GM20431 (cell line): Measurements from ENCODE around the gene CCDC60.

Experiments used
- in situ Hi-C: fragments of 300-500 bp; cut with MseI, MboI; formaldehyde crosslinking; loops from one replicate; pipeline ENCODE4 v1.15.0; 2020; ENCODE audit warnings: low sequenced_read_pairs; ENCODE audit not compliant: unreplicated experiment

CCDC60 gene

GRCh38 chr12:119381471-119382235 is 47.1 kb downstream of the CCDC60 start:
- in situ Hi-C loops, result no loop called here

DNA sequence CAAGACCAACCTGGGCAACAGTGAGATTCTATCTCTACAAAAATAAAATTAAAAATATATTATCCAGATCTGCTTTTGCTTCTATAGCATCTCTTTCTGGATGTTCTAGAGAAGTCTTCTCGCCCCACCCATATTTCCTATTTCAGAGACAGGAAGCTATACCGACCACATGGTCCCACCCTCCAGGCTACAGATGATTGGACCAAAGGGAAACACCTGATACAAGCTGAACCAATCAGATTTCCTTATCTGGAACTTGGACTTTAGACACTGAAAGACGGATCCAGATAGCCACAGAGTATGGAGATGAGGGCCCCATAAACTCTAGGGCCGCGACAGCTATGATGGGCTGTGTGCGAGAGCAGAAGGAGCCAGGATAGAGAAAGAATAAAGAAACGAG is 48.7 kb downstream of the CCDC60 start:
- in situ Hi-C loops, result no loop called here

DNA sequence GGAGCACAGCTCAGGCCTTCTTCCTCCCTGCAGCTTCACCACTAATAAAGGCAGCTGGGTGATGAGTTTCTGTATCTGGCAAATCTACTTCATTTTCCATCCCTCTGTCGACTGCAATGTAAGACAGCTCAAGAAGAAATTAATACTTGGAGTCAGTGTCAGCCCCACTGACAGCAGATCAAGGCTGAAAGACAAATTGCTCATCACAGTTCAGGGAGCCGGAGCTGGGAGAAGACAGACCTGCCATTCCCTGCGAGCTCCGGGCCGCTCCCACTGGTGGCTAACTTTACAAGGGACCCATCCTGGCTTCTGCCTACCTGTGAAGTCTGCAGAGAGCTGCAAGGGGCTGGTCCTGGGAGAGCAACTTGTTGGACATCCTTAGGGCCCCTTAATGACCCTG is 49.8 kb downstream of the CCDC60 start:
- in situ Hi-C loops, result no loop called here

DNA sequence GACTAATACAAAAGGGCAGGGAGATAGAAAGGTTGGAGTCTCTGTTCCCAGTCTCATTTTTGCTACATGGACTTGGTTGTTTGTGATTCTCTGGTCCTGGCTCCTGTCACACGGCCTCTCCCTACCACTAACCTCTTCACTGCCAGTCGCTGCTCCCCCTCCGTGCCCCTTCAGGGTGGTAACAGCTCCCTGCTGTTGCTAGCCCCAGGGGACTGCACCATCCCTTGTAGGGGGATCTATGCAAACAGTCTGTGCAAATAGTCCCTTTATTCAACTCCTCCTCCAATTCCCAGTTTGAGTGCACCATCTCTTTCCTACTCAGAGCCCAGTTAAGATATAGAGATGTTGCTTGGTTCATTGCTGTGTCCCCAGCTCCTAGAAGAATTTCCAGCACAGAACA is 51.1 kb downstream of the CCDC60 start:
- in situ Hi-C loops, result no loop called here

DNA sequence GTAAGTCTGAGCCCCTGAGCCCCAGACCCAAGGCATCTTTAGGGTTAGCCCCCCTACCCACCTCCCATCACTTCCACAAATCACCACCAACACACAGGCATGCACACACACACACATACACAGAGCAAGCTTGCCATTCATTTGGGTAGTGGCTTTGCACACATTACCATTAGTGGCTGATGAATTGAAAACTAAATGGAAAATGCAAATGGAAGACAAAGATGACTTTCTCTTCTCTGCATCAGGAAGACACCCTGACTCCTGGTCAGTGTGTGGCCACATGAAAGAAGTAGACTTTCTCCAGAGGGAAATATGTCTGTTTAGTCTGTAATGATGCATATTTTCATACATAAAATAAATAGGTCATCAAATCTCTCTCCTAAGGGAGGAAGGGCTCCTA is 55.2 kb downstream of the CCDC60 start:
- in situ Hi-C loops, result no loop called here

DNA sequence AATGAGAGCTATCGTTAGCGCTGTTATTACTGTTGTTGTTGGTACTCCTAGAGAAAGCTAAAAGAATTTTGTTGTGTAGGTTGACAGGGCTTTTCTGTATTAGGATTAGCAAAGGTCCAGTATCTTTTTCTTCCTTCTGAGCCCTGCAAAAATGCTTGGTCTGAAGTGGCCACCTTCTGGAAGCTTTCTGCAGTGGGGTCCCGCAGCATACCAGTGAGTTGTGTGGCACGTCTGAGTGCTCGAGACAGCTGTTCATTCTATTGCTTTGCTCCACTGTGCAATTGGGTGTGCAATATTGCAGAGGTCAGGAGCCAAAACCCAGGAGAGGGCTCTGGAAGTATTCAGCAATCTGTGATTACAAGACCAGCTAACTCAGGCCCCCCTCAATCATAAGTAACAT is 57.1 kb downstream of the CCDC60 start:
- in situ Hi-C loops, result no loop called here

GRCh38 chr12:119393677-119394076 is 59.1 kb downstream of the CCDC60 start:
- in situ Hi-C loops, result no loop called here

GRCh38 chr12:119397540-119397939 is 63.0 kb downstream of the CCDC60 start:
- in situ Hi-C loops, result no loop called here

- in situ Hi-C loops, result no loop called here
Measured at GRCh38 chr12:119398190-119398589, 63.7 kb downstream of the CCDC60 start.

GRCh38 chr12:119399301-119399700 is 64.8 kb downstream of the CCDC60 start:
- in situ Hi-C loops, result no loop called here

DNA sequence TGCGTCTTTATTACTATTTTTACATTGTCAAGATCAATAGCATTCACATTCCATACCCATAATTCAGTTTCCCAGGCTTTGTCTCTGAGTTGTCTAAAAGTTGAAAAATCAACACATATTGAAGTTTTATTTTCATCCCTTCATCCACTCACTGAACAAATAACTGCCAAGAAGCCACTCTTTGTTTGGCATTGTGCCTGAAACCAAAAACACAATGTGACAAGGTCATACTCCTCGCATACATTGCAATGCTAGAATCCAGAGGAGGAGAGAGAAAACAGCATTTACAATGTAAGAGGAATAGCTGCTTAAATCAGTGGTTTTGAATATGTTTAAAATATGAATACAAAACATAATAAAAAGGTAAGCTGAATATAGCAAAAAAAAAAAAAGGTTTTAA is 71.8 kb downstream of the CCDC60 start:
- in situ Hi-C loops, result loop anchor here (25.0 kb wide), 1 partner anchor 294 kb away; no protein-coding TSS in a partner anchor

DNA sequence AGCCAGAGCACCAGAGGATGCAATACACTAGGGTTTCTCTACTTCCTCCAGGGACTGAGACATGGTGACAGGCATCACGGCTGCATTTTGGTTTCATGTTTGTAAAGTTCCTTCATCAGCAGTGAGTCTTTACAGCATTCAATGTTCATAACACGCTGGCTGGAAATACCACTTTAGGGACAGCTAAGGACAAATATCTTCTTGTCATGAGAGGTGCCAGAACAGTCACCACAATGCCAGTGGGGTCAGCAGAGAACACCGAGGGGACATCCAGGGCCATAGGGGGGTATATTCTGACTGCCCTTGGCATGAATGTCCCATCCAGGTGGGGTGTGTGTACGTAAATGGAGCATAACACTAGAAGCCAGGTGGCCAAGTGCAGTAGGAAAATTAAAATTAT is 72.3 kb downstream of the CCDC60 start:
- in situ Hi-C loops, result loop anchor here (25.0 kb wide), 1 partner anchor 295 kb away; no protein-coding TSS in a partner anchor

- in situ Hi-C loops, result loop anchor here (25.0 kb wide), 1 partner anchor 297 kb away; no protein-coding TSS in a partner anchor
Measured at GRCh38 chr12:119409043-119409442, 74.5 kb downstream of the CCDC60 start.

DNA sequence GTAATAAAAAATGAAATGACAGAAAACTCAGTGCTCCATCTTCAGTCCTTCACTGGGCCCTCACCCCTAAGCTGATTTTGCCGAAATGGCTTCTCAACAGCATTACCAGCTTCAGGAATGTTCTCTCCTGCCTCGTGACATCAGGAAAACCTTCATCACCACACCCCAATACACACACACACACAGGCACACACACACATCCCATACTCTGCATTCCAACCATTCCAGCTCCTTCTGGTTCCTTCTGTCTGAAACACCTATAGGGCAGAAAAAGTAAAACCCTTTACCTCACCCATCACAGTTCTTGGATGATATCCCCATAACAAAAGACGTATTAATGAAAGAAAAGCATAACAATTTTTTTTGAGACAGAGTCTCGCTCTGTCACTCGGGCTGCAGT is 75.9 kb downstream of the CCDC60 start:
- in situ Hi-C loops, result loop anchor here (25.0 kb wide), 1 partner anchor 298 kb away; no protein-coding TSS in a partner anchor

DNA sequence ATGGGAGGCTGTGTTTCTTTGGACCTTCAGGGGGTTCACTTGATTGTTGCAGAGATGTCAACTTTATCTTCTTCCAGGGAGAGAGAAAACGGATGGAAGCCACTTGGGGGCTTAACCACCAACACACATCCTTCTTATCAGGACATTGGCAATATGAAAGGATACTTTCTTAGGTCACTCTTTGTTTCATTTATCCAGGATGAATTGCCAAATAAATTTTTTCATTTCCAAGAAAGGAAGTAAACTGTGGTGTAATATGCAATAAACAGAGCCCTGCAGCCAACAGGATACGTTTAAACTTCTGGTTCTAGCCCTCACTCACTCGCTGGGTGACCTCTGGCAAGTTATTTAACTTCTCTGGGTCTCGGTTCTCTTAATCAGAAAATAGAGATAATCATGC is 77.8 kb downstream of the CCDC60 start:
- in situ Hi-C loops, result loop anchor here (25.0 kb wide), 1 partner anchor 300 kb away; no protein-coding TSS in a partner anchor

GRCh38 chr12:119412811-119413794 is 78.6 kb downstream of the CCDC60 start:
- in situ Hi-C loops, result loop anchor here (25.0 kb wide), 1 partner anchor 301 kb away; no protein-coding TSS in a partner anchor

DNA sequence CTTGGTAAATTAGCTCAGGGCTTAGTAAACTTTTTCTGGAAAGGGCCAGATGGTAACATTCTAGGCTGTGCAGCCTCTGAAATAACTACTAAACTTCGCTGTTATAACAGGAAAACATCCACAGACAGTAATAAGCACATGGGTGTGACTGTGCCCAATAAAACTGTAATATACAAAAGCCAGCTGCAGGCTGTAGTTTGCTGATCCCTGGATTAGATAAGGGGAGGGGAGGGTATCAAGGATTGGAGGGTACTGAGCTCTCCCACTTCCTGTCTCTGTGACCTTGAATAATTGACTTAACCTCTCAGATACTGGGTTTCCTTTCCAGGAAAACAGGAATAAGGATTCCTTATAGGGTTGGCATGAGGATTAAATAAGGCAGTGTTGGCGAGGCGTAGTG is 81.2 kb downstream of the CCDC60 start:
- in situ Hi-C loops, result loop anchor here (25.0 kb wide), 1 partner anchor 303 kb away; no protein-coding TSS in a partner anchor

DNA sequence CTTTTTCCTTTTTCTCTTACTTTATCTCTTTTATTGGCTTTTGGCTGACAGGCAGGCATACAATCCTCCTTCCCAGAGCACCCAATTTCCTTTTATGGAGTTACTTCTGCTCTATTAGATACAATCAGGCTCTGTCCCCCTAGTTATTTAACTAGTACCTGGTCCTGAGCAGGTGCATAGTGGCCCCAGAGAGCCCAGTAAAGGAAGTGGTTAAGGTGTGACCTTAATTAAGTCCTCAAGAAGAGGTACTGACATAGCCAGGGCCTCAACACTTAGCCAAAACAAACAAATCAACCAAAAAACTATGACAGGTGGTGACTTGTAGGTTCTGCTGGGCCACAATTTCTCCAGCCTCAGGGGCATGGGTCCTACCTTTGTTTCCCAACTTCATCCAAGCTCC is 82.9 kb downstream of the CCDC60 start:
- in situ Hi-C loops, result loop anchor here (25.0 kb wide), 1 partner anchor 305 kb away; no protein-coding TSS in a partner anchor

- in situ Hi-C loops, result loop anchor here (25.0 kb wide), 1 partner anchor 307 kb away; no protein-coding TSS in a partner anchor
Measured at GRCh38 chr12:119419381-119419780, 84.9 kb downstream of the CCDC60 start.

DNA sequence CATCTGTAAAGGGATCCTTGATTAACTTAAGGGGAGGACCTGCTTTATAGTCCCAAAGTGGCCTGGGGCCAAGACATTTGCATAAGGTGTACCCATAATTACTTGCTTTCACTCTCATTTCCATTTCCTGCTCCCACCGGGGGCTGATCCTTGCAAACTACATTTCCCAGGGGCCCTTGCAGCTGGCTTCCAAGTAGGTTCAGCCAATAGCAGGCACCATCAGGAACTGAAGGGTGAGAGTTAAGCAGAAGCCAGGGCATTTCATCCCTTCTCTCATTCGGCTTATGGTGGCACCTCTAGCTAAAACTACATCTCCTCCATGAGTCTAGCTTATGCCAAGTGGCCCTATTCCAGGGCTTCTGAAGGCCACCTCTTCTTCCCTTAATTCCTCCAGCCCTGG is 88.8 kb downstream of the CCDC60 start:
- in situ Hi-C loops, result loop anchor here (25.0 kb wide), 1 partner anchor 311 kb away; no protein-coding TSS in a partner anchor
